Activated CD8-positive, alpha-beta T cell treated with anti-CD3 and anti-CD28 coated beads for 36 hours (primary cell): ENCODE data around the gene ARHGAP25. TPM values are rescaled to one million over a fixed set of nuclear protein-coding genes. Genes with fewer than 3 reads are reported as not detected.
"Not testable (repeated sequence)": the region's sequence is repeated elsewhere in the genome, so short reads cannot be mapped to it uniquely, and the experiment has no call there.

ENCODE experiments used
- ATAC-seq: fragments of 200-7000 bp; cut with Tn5 transposase; one replicate; pipeline ENCODE4 v1.10.0; 2021; ENCODE audit warnings: mild to moderate bottlenecking, moderate library complexity
- CTCF ChIA-PET: fragments of 350-600 bp; sonication (Branson Sonifier 250); formaldehyde crosslinking; loops from one replicate; lab custom pipeline; 2021; ENCODE audit warnings: antibody characterized with exemption; lab: Charles Lee
- POLR2A ChIA-PET: fragments of 350-600 bp; sonication (Branson Sonifier 250); formaldehyde crosslinking; loops from one replicate; lab custom pipeline; 2021; ENCODE audit warnings: antibody characterized with exemption; lab: Charles Lee
- DNase-seq: peaks from one replicate; pipeline ENCODE4 v3.0.0-alpha.2; 2020
- H3K27ac Mint-ChIP-seq: one replicate; pipeline ENCODE4 v1.8.0; 2021; ENCODE audit warnings: mild to moderate bottlenecking, mixed read lengths
- H3K27me3 Mint-ChIP-seq: one replicate; pipeline ENCODE4 v1.8.0; 2021; ENCODE audit warnings: mixed read lengths
- H3K36me3 Mint-ChIP-seq: one replicate; pipeline ENCODE4 v1.8.0; 2021; ENCODE audit warnings: low read depth, mixed read lengths
- H3K4me1 Mint-ChIP-seq: one replicate; pipeline ENCODE4 v1.8.0; 2021; ENCODE audit warnings: low read depth, mixed read lengths
- H3K4me3 Mint-ChIP-seq: one replicate; pipeline ENCODE4 v1.8.0; 2021; ENCODE audit warnings: mild to moderate bottlenecking, moderate library complexity, mixed read lengths
- H3K9me3 Mint-ChIP-seq: one replicate; pipeline ENCODE4 v1.8.0; 2021; ENCODE audit warnings: mixed read lengths
- intact Hi-C: fragments of 100-400 bp; cut with micrococcal nuclease; formaldehyde crosslinking; loops from one replicate; pipeline ENCODE4 v1.10.0; 2022
- total RNA-seq, 2 experiments: library from RNA; stranded (reverse); gene quantifications; one replicate each; pipeline ENCODE4 v1.2.3, GENCODE V29; 2021
- TF ChIP-seq, protein P1 (sequence below): fragments of 200-600 bp; IDR thresholded peaks from one replicate; pipeline ENCODE4 v1.8.0; 2022; ENCODE audit warnings: antibody characterized with exemption, mild to moderate bottlenecking

ARHGAP25 gene
- total RNA-seq, 2 experiments from 2014 or later, result 59.3 to 61.5 TPM

DNA sequence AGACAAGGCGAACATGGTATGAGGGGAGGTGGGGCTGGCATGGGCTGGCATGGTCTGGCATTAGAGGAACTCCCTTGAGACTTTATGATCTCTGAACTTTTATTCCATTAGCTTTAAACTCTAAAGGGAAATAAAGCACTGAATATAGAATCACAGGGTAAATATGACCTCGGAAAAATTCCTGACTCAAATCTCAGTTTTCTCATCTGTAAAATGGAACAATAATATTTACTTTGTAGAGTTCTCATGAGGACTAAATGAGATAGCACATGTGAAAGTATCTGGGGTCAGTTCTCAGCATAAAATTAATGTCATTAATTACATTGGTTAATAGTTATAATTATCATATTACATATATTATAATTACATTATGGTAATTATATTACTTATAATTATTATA, 65.9 kb downstream of the ARHGAP25 start:
- TF ChIP-seq, protein P1, sequence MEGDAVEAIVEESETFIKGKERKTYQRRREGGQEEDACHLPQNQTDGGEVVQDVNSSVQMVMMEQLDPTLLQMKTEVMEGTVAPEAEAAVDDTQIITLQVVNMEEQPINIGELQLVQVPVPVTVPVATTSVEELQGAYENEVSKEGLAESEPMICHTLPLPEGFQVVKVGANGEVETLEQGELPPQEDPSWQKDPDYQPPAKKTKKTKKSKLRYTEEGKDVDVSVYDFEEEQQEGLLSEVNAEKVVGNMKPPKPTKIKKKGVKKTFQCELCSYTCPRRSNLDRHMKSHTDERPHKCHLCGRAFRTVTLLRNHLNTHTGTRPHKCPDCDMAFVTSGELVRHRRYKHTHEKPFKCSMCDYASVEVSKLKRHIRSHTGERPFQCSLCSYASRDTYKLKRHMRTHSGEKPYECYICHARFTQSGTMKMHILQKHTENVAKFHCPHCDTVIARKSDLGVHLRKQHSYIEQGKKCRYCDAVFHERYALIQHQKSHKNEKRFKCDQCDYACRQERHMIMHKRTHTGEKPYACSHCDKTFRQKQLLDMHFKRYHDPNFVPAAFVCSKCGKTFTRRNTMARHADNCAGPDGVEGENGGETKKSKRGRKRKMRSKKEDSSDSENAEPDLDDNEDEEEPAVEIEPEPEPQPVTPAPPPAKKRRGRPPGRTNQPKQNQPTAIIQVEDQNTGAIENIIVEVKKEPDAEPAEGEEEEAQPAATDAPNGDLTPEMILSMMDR, result no peak
- ATAC-seq (no peak), DNase-seq (no peak)
- ChIA-PET CTCF (interaction anchor here (0.8 kb wide), 1 partner anchor 48 kb away, joined by 3 read pairs; no protein-coding TSS in a partner anchor), POLR2A (no interaction called here)
- intact Hi-C loops, result no loop called here
- H3K27me3 Mint-ChIP-seq, result no peaks in the 10 kb centered on the region
- H3K27ac Mint-ChIP-seq, result peak overlapping the region; percentile 70
- H3K9me3 Mint-ChIP-seq, result peaks cover 3% of the 10 kb centered on the region
- peaks cover 43% of the 10 kb centered on the region for H3K4me1 Mint-ChIP-seq
- H3K36me3 Mint-ChIP-seq, result peaks cover 63% of the 10 kb centered on the region
- no peak overlapping the region for H3K4me3 Mint-ChIP-seq

GRCh38 chr2:68802161-68802560, 67.5 kb downstream of the ARHGAP25 start:
- H3K27me3 Mint-ChIP-seq, H3K9me3 Mint-ChIP-seq, ATAC-seq, H3K4me3 Mint-ChIP-seq, H3K27ac Mint-ChIP-seq, intact Hi-C loops, DNase-seq: not testable (repeated sequence)
- CTCF ChIA-PET, result interaction anchor here (1.2 to 1.7 kb wide), 2 partner anchors 50 to 56 kb away, joined by 3 to 4 read pairs; no protein-coding TSS in a partner anchor
- peaks cover 55% of the 10 kb centered on the region for H3K36me3 Mint-ChIP-seq
- H3K4me1 Mint-ChIP-seq, result peaks cover 31% of the 10 kb centered on the region
- POLR2A ChIA-PET, result interaction anchor here (0.9 kb wide), 1 partner anchor 14 kb away, joined by 3 read pairs; no protein-coding TSS in a partner anchor

- CTCF ChIA-PET, result interaction anchor here (1.2 to 2.0 kb wide), 2 partner anchors 31 to 52 kb away, joined by 4 to 6 read pairs; no protein-coding TSS in a partner anchor
- Mint-ChIP-seq H3K27me3 (no peaks in the 10 kb centered on the region), H3K4me3 (no peak overlapping the region), H3K4me1 (peaks cover 40% of the 10 kb centered on the region), H3K27ac (peak overlapping the region; percentile 27), H3K36me3 (peaks cover 52% of the 10 kb centered on the region), H3K9me3 (no peaks in the 10 kb centered on the region)
- TF ChIP-seq, protein P1, result no peak
- no peak for ATAC-seq
- intact Hi-C loops, result no loop called here
- DNase-seq, result no peak
- POLR2A ChIA-PET, result interaction anchor here (1.4 kb wide), 1 partner anchor 103 kb away, joined by 4 read pairs; no protein-coding TSS in a partner anchor
These were observed 70.4 kb downstream of the ARHGAP25 start for GRCh38 chr2:68805025-68805424.

DNA sequence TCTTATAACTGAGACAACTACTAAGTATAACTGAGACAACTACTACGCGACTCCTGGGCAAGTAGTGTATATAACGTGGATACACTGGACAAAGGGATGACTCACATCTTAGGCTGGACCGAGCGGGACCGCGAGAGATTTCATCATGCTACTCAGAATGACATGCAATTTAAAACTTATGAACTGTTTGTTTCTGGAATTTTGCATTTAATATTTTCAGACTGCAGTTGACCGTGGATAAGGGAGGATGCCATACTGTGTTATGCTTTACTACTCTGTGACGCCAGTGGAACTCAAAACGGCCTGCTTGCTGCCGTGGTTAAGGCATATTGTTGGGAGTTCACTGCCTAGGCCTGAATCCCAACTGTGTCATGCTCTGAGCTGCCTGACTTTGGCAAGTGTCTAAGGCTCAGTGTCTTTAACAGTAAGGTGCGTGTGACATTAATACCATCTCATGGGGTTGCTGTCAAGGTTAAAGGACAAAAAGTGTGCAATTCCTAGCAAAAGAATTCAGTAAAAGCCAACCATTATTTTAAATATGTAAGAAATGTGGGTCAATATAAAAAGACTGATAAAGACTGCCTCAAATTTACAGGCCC, 72.0 kb downstream of the ARHGAP25 start:
- intact Hi-C loops, result no loop called here

GRCh38 chr2:68807821-68808266, 73.2 kb downstream of the ARHGAP25 start:
- no peaks in the 10 kb centered on the region for H3K9me3 Mint-ChIP-seq
- H3K27me3 Mint-ChIP-seq, result no peaks in the 10 kb centered on the region
- CTCF ChIA-PET, result interaction anchor here (1.2 to 2.3 kb wide), 2 partner anchors 28 to 56 kb away, joined by 3 to 10 read pairs; no protein-coding TSS in a partner anchor
- peak overlapping the region; percentile 69 for H3K27ac Mint-ChIP-seq
- intact Hi-C loops, result no loop called here
- no peak for DNase-seq
- ATAC-seq, result peak; percentile 30
- peaks cover 57% of the 10 kb centered on the region for H3K36me3 Mint-ChIP-seq
- H3K4me3 Mint-ChIP-seq, result no peak overlapping the region
- H3K4me1 Mint-ChIP-seq, result peaks cover 34% of the 10 kb centered on the region
- TF ChIP-seq, protein P1, result no peak
- POLR2A ChIA-PET, result interaction anchor here (0.9 to 1.0 kb wide), 2 partner anchors 17 to 26 kb away, joined by 4 read pairs; no protein-coding TSS in a partner anchor

More for the DNA sequence above, 72.0 kb downstream of the ARHGAP25 start:
- POLR2A ChIA-PET, result no interaction called here
- peak overlapping the region; percentile 8 for H3K27ac Mint-ChIP-seq
- H3K36me3 Mint-ChIP-seq, result peaks cover 48% of the 10 kb centered on the region
- H3K9me3 Mint-ChIP-seq, result no peaks in the 10 kb centered on the region
- H3K4me1 Mint-ChIP-seq, result peaks cover 34% of the 10 kb centered on the region
- no peak for DNase-seq
- no peaks in the 10 kb centered on the region for H3K27me3 Mint-ChIP-seq
- ATAC-seq, result no peak
- TF ChIP-seq, protein P1, result no peak
- CTCF ChIA-PET, result interaction anchor here (0.5 to 2.3 kb wide), 2 partner anchors 54 to 118 kb away, joined by 3 to 10 read pairs; no protein-coding TSS in a partner anchor
- H3K4me3 Mint-ChIP-seq, result no peak overlapping the region
